HG03139 (cell line): ENCODE results near the gene CAMKMT.

Source experiments
- ATAC-seq: cut with Tn5 transposase; IDR thresholded peaks from one replicate; pipeline ENCODE4 v1.9.1; 2021; ENCODE audit not compliant: unreplicated experiment

CAMKMT gene

GRCh38 chr2:44548221-44549098 lies 186.7 kb downstream of the CAMKMT start:
- ATAC-seq, result no peak

- no peak for ATAC-seq
Measured at GRCh38 chr2:44549099-44549471, 187.3 kb downstream of the CAMKMT start.

- no peak for ATAC-seq
Measured at GRCh38 chr2:44549856-44550255, 188.1 kb downstream of the CAMKMT start.

GRCh38 chr2:44550561-44550960 lies 188.8 kb downstream of the CAMKMT start:
- ATAC-seq, result no peak

- no peak for ATAC-seq
Measured at GRCh38 chr2:44551497-44551896, 189.8 kb downstream of the CAMKMT start.

DNA sequence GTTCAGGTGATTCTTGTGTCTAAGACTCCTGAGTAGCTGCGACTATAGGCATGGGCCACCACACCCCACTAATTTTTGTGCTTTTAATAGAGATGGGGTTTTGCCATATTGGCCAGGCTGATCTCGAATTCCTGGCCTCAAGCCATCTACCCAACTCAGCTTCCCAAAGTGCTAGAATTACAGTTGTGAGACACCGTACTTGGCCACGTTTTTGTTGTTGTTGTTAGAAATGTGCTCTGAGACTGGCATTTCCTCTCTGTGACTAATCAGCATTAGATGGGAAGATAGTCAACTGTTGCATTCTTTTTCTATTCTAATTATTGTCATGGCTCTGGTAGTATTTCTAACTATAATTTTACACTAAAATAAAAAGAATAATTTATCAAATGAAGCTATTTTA lies 191.7 kb downstream of the CAMKMT start:
- no peak for ATAC-seq

GRCh38 chr2:44555700-44556099 lies 194.0 kb downstream of the CAMKMT start:
- ATAC-seq, result no peak

DNA sequence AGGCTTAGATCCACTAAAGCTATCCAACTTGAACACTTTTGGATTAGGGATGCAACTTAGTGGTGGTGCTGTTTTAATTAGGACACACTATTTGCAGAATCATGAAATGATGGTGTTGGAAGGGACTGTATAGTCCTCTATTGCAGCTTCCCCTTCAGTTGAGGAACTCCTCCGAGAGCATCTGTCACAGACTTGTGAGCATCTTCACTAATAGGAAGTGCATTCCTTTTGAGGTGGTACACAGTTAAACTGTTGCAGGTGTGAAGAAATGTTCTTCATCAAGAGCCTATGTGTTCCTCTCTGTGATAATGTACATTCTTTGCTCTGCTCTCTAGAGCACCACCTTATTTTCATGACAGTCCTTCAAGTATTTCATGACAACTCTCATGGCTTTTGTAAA lies 197.4 kb downstream of the CAMKMT start:
- ATAC-seq, result no peak

GRCh38 chr2:44560352-44560751 lies 198.6 kb downstream of the CAMKMT start:
- no peak for ATAC-seq

- ATAC-seq, result no peak
Measured at GRCh38 chr2:44560941-44561340, 199.2 kb downstream of the CAMKMT start.

GRCh38 chr2:44562737-44563136 lies 201.0 kb downstream of the CAMKMT start:
- no peak for ATAC-seq

DNA sequence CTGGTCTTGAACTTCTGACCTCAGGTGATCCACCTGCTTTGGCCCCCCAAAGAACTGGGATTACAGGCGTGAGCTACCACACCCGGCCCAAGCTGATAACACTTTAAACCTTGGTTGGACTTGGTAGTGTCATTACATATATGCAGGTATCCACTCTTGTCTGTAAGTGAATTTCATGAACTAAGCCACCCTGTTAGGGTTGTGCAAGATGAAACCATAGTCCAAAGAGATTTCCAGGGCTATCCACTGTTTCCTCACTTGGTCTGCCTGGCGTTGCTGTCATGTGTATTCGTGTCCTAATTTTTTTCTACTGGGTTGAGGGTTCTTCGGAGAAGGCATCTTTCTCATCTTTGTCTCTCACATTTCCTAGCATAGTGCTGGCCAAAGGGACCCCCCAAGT lies 203.0 kb downstream of the CAMKMT start:
- ATAC-seq, result no peak

DNA sequence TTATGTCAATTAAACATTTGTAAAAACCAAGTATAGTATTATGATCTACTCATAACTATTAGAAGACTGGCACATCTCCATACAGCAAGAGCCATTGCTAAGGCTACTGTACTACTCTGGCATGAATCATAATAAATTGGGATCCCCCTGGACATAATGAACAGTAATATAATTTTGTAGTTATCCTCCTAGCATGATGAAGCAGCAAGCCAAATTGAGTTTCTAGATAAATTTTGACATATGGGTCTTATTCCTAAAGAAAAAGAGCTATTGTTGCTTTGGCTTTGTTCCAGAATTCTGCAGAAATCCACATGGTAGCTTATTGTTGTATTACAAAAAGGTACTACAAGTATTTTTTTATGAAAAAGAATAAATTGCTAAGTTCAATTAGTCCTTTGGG lies 204.3 kb downstream of the CAMKMT start:
- no peak for ATAC-seq

DNA sequence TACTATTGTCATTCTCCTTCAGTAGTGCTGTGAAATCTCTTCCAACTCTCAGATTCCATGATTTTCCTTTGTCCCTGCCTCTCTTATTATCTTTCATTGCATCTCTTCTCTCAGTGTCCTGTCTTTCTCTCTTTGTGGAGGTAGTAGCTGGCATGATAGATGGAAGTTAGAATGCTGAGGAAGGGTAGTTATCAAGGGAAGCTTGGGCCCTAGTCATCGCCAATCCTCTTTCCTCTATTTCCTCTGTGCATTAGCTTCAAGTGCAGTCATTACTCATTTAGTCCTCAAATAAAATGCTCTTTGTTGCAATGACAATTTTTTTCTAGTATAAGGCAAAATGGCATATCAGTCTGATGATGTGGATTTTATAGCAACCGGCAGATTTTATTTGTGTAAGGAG lies 207.7 kb downstream of the CAMKMT start:
- ATAC-seq, result no peak

GRCh38 chr2:44570271-44570670 lies 208.5 kb downstream of the CAMKMT start:
- ATAC-seq, result no peak

DNA sequence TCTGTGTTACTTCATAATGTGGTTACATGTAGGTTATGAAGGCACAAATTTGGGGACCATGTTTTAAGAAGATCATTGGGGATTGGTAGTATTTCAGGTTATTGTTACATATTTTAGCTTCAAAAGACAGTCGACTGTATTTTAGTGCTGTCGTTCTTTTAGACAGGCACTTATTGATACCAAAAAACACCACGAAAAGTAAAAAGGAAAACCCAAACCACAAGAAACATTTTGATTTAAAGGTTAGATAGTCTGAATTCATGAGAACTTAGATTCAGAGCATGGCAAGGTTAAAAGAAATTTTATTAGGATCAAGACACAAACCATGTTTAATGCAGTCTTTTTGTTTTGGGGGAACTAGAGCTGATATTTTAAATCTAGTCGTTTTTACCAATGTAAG lies 209.0 kb downstream of the CAMKMT start:
- no peak for ATAC-seq

GRCh38 chr2:44572196-44572900 lies 210.6 kb downstream of the CAMKMT start:
- ATAC-seq, result no peak

DNA sequence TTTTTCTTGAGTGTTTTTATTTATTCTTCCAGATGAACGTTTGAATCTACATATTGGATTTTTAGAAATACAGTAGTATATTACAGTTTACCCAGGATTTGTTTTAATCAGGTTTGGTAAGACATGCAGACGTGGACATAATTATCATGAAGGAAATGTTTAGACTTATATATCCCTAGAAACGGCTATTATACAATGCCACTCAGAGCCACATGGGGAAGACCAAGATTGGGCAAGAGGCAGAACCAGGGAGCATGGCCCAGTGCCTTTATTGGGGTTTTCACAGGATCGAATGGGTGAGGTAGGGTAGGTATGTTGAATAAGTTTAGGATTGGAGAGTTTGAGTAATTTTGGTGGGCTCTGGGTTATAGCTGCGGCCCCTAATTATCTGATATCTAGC lies 212.2 kb downstream of the CAMKMT start:
- no peak for ATAC-seq

DNA sequence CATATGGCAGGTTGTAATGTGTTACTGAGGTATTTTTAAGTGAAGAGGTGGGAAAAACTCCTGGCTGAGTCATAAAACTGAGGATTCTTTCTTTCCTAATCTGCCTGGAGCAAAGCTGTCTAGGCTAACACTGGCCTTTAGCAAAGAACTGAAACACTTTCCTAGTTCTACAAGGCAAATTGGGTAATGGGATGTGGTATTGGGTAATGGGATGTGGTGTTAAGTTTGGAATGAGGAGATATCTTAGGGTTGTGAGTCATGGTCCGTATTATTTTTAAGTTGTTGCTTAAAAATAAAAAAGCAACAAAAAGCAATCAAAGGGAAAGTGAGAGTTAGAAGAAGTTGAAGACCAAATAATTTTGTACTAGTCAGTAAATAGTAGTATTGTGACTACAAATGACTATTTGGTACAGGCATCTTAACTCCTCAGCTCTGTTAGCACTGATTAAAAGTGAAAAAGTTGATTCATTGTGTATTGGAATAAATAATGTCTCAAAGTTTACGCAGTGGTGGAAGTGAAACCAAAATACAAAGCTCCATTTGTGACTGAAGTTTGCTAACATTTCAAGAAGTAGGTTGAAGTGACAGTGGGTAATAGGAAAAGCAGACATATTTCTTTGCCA lies 216.8 kb downstream of the CAMKMT start:
- ATAC-seq, result no peak

DNA sequence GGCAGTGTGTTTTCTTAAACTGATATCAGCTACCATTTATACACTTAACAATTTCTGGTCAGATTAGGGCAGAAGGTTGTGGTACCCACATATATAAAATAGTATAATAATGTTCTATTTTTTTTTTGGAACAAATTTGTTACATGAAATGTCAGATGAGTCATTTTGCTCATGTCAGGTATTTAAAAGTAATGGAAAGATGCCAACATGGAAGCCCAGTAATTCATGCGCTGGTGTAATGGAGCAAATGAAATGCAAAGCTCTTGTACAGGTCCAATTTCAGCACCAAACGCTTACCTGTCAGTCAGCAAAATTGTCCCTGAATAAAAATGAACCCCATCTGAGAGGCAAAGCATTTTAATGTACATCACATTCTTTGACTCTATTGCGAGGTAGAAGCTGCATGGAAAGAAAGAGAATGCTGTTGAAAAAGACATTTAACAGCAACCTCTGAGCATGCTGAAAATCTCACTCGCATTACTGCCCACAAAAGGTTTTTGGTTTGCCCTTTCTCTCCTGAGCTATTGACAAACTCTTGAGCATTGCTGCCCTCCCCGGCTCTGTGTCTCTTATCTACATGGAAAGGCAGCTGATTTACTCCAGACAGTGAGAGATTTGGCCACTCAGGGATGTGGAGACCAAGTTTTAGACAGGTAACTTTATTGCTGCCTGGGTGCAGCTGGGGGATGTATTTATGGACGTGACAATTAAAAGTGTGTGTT lies 217.5 kb downstream of the CAMKMT start:
- no peak for ATAC-seq

GRCh38 chr2:44579837-44580230 lies 218.1 kb downstream of the CAMKMT start:
- ATAC-seq, result no peak
